Loucy (cell line): ENCODE data around the gene DNAH6.

ENCODE experiments used
- CTCF ChIP-seq: fragments of 200-600 bp; sonication (generic); conservative IDR thresholded peaks from 2 replicates; pipeline ENCODE4 v1.5.1; 2014; ENCODE audit warnings: mild to moderate bottlenecking, antibody characterized with exemption, low read length
- EZH2phosphoT487 ChIP-seq: fragments of 200-600 bp; IDR thresholded peaks from 2 replicates; pipeline ENCODE4 v1.6.1; 2018; ENCODE audit warnings: antibody characterized with exemption, mild to moderate bottlenecking, moderate library complexity, borderline replicate concordance

GRCh38 chr2:84486441-84487115 is 29.7 kb upstream of the DNAH6 start:
- TF ChIP-seq CTCF = no peak
- no peak for TF ChIP-seq EZH2phosphoT487
